G401.6 (cell line): ENCODE measurements around the gene NR1H3.

Experiments used
- FAIRE-seq: peaks from 2 replicates; lab custom pipeline; 2012; peaks lifted over from hg19 to GRCh38; lab: Jason Lieb, UNC

Gene NR1H3

DNA sequence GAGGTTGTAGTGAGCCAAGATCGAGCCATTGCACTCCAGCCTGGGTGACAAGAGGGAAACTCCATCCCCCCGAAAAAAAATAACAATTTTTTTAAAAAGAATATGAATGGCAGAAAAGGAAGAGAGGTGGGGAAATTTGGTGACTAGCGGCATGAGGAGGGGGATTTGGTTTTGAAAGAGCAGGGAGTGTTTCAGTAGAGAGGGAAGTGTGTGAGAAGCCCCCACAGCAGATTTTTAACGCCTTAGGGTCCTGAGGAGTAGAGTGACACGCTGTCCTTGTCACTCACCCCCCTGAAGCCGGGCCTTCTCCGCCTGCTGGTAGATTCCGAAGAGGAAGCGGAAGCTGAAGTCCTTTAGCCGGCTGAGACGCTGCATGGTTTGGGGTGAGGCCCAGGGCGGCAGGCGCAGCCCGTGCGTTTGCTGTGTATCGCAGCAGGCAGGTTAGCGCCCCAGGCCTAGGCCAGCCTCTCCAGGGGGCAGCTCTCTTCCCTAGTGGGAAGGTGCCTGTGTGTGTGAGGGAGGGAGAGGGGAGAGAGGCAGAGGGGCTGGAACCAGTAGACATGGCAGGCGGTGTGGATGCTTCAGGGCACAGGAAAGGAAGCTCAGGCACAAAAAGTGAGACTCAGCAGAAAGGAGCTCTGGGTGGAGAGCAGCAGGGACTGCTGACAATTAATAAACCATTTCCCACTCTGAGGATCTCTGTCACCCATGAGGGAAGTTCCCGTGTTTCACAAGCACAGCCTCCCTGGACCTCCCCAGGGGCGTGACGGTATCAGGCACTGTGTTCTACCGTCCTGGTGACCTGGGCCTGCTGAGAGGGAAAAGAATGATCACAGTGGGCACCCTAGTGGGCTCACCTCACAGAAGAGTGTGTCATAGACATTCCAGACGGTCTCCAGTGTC, 13.1 kb upstream of the NR1H3 start:
- FAIRE-seq, result no peak

DNA sequence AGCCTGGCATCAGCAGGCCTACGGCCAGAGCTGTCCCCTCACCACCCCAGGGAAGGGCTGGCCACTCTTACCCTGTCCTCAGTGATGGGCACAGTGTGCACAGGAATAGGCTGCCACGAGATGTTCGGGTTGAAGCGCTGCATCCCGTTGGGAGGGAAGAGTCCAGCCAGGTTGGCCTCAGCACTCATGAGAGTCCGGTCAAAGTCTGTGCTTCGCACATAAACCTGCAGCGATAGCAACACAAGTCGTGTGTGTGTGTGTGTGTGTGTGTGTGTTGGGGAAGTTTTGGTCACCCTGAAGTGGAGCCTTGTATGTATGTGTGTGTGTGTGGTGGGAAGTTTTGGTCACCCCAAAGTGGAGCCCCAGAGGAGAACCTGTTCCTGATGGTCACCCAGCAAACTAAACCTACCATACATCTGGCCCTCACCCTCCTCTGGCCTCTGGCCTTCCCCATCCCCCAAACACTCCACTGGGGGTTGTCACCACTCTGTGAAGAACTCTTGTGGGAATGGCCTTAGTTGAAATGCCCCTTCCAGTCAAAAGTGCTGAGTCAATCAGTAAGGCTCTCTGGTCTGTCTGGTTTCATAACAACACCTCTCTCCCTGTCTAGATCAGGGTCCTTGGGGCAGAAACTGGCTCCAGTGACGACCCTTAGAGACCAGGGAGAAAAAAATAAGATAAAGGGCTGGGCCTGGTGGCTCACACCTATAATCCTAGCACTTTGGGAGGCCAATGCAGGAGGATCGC, 12.0 kb upstream of the NR1H3 start:
- FAIRE-seq, result no peak

DNA sequence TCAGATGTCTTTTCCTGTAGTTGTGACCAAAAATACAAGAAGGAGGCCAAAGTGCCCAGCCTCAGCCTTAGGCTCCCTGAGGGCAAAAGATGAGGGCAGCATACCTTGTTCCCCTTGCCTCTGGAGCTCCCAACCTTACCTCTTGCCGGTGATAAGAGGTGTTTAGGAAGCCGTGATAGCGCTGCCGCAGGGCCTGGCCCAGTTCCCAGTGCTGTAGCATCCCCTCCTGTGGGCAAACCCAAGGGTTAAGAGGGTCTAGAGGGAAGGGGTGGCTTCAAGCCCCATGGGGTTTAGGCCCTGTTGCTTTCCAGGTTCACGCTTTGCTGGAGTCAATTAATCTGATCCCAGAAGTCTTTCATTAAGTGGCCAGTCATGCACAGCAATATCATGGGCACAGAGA, 10.3 kb upstream of the NR1H3 start:
- FAIRE-seq, result no peak

DNA sequence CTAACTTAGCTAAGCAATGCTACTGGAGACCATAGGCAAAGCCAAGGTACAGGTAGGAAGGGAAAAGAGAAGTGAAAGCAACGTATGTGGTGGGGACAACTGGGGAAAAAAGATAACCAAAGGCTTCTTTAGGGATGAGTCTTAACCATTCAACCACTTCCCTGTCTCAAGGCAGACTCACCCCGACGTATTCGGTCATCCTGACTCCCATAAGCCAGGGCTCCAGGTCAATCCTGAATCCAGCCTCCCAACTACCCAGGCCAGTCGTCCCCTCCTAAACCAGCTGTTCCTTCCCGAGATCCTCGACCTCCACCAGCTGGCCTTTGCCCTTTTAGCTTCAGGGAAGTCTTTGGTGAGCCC, 9.5 kb upstream of the NR1H3 start:
- FAIRE-seq, result no peak

DNA sequence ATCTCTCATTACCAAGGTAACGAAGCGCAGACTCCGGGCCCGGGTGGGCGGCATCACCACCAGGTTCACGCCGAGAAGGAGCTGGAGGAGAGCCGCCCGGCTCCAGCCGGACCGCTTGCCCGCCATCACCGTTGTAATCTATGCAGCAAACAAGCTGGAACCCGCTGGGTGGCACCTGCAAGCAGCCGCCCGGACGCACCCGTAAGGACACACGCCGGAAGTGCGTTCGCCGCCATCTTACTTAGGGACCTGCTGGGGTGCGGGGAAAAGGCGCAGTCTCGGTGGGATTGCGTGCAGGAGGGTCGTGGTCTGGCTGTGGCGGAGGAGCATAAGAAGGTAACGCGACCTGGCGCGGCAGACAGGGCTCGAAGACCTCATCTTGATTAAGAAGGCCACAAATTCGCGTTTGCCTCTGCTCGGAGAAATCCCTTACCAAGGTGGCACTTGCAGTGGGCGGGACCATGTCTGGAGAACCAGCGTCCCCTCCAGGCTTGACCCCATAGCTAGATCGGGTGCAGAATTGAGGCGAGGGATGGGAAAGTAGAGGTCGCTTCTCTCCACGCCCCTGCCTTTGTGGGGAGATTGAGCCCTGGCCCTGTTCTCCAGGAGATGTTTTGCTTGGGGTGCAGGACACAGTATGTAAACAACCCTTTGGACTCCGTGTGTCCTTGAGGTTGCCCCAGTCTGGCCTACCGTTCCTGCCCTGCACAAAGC, 9.0 kb upstream of the NR1H3 start, which contains the start of gene ACP2:
Gene ACP2 (minus strand): TSS at position 151 of the 714 bp plus-strand sequence. CDS start 25 bp downstream, at position 126.
- FAIRE-seq, result no peak

DNA sequence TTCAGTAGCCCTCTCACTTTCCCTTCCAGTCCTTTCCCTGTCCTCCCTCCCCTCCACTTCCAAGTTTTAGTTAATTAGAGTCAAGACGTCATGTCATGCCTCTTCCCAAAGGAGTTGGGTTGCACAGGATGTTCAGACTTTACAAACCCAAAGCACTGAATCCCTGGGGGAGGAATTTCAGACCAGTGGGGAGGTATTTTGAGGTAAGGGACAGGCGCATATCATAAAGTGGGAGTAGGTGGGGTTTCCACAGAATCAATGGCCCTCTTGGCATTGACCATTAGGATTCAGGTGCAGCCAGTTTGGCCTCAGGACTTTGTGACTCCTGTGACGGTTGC, 8.4 kb upstream of the NR1H3 start:
- FAIRE-seq, result no peak

DNA sequence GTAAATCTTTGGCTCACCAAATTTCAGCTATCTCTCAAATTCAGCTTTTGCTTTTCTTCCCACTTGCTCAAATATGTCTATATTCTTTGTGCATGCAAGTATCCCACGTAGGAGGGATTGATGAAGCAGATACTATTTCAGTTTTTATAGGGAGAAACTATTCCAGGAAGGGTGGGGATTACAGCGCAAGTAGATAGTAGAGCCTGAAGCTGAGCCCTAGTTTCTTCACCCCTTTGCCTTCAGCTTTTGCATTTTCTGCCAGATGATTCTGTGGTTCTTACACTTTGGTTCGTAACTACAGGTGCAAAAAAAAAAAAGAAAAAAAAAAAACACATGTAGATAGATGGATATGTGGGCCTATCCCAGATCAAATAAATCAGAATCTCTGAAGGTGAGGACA, 6.0 kb upstream of the NR1H3 start:
- FAIRE-seq, result no peak

DNA sequence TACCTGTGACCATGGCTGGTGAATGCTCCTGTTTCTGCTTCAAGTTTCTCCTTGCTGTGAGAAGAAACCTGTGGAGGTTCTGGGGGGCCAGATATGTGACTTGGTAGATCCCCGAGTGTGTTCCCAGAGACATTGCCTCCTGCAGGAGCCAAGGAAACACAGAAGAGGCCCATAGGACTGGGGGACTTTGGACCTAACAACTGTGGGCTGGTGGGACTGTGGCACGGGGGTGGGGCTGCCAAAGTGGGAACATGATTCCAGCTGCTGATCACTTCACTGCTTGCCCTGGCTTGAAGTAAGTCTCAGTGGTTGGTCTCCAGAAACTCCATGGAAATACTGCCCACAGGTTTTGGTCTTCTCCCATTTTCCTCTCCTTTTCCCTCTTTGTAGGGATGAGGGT, 4.1 kb upstream of the NR1H3 start:
- no peak for FAIRE-seq

DNA sequence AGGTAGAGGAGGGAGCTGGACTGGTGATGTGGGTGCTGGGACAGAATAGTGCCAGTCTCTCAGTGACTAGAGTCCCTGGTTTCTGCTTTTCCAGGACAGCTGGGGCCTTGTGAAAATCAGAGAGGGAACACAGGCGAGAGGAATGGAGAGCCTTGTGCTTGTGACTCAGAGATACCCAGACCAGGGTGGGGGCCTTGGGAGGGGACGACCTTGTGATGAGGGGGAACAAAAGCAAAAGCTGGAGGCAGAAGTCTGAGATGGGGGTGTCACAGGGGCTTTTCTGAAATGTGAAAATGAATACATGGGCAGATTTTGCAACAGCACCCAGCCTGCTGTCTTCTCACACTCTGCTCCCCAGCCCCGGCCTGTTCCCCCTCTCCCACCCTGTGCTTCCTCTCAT, 3.4 kb upstream of the NR1H3 start:
- FAIRE-seq, result no peak

DNA sequence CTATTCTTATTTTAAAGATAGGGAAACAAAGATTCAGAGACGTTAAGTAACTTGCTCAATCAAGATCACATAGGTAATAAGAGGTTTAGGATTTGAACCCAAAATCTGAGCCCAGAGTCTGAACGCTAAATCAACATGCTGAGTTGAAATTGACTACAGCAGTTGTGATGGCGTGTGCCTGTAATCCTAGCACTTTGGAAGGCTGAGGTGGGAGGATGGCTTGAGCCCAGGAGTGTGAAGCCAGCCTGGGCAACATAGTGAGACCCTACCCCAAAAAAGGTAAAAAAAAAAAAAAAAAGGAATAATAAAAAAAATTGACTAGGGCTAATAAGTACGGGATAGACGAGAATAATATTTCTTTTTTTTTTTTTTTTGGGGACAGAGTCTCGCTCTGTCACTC, 1.4 kb upstream of the NR1H3 start:
- FAIRE-seq, result no peak

DNA sequence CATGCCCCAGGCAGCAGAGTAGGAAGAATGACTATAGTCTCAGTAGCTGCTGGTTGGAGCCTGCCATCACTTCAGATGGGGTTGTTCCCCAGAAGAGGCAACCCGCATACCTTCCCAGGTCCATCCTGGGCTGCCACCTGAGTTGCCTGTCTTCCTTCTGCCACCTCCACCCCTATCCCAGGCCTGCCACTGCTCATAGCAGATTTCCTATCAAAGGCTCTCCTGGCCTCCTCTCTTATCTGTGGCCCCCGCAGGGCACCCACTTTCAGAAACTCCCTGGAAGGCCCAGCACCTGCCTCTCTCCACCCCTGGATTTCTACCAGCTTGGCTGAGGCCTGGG, 649 bp upstream of the NR1H3 start:
- no peak for FAIRE-seq

DNA sequence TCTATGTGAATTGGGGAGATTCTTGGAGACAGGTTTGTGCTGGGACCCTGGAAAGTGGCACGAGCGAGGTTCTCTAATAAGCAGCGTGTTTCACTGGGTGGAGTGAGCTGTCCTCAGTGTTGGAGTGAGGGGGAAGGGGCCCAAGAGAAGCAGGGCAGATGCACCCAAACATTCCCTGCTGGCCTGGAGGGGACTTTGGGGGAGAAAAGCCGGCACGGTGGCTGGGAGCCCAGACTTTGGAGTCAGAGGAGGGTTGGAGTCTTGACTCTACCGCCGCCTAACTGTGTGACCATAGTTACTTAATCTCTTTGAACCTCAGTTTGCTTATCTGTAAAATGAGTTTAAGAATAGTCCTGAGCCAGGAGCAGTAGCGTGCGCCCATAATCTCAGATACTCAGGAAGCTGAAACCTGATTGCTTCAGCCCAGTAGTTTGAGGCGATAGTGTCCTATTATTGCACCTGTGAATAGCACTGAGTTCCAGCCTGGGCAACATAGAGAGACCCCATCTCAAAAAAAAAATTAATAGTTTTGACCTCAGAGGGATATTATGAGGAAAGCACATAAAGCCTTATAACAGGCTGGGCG, 614 bp downstream of the NR1H3 start:
- FAIRE-seq, result no peak

DNA sequence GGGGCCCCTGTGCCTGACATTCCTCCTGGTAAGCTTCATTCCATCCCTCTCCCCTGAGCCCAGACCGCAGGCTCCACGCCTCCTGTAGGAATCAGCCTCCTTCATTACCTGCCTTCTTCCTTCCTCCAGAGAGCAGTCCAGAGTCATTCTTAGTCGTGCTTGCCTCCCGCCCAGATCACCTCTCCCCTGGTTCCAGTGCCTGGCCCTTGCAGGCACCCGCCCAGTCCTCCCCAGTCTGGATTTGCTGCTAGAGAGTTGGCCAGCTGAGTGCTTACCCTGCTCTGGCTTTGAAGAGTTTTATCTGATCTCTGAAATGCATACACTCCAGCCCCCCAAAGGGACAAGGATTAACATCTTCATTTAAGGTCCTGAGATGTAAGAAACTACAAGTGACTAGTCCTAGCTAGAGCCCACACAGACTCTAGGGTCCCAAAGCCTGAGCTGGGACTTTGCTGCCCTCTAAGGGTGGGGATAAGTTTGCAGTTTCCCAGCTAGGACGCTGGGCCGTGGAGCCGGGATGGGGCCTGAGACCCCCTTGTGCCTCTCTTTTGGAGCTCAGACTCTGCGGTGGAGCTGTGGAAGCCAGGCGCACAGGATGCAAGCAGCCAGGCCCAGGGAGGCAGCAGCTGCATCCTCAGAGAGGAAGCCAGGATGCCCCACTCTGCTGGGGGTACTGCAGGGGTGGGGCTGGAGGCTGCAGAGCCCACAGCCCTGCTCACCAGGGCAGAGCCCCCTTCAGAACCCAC, 1.6 kb downstream of the NR1H3 start:
- peak; percentile 19 for FAIRE-seq

DNA sequence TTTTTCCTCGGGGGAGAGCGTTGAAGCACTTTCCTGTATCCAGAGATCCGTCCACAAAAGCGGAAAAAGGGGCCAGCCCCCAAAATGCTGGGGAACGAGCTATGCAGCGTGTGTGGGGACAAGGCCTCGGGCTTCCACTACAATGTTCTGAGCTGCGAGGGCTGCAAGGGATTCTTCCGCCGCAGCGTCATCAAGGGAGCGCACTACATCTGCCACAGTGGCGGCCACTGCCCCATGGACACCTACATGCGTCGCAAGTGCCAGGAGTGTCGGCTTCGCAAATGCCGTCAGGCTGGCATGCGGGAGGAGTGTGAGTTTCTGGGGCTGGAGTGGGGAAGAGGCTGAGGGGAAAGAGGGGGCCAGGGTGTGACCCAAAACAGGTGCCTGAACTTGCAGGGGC, 2.6 kb downstream of the NR1H3 start:
- no peak for FAIRE-seq

DNA sequence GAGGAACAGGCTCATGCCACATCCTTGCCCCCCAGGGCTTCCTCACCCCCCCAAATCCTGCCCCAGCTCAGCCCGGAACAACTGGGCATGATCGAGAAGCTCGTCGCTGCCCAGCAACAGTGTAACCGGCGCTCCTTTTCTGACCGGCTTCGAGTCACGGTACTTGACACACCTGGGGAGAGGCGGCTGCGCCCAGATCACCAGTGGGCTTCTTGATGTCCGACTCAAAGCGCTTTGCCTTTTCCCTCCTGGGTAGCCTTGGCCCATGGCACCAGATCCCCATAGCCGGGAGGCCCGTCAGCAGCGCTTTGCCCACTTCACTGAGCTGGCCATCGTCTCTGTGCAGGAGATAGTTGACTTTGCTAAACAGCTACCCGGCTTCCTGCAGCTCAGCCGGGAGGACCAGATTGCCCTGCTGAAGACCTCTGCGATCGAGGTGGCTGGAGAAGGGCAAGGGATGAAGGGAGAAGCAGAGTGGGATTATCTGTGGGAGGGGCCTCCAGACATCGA, 3.5 kb downstream of the NR1H3 start:
- no peak for FAIRE-seq

DNA sequence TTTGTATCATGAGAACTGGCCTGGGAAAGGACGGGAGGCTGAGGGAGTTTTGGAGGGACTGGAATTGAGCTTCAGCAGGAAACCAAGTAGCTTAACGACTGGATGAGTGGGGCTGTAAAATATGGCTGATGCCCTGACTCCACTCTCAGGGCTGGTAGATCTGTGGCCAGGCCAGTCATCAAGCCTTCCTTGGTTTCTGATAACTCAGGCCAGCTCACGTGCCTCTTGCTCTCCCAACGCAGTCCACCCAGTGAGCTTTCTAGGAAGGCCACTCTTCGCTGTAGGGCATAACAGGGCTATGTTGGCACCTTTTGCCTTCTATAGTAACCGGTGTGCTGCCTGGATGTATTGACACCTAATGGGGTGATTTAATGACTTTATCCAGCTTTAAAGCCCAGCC, 6.3 kb downstream of the NR1H3 start:
- FAIRE-seq, result no peak

DNA sequence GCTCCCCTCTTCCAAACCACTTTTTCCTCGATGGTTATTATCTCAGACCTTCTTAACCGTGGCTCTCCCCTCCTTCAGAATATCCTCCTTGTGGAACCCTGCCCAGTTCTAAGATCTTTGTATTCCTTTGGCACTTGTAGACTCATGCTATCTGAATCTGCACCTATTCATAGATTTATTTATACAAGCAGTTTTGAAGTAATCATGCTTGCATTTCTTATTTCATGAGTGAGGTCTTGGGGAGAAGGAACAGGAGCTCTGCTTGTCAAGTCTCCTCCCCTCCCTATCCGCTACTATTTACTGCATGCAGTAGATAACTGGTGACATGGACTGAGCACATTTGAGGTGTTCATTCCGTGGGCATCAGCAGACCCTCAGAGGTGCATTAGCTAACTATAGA, 6.7 kb downstream of the NR1H3 start:
- FAIRE-seq, result no peak

DNA sequence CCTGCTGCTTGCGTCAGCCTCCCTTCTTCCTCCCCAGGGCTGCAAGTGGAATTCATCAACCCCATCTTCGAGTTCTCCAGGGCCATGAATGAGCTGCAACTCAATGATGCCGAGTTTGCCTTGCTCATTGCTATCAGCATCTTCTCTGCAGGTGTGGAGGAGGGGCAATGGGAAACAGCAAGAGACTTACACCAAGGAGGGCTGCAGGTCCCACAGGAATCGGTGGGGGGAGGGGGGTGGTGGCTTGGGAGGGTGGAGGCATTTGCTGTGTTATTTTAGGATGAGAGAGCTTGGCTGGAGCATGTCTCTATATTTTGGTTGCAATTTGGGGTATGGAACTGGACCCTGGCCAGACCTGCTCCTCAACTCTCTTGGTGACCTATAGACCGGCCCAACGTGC, 10.1 kb downstream of the NR1H3 start:
- no peak for FAIRE-seq

DNA sequence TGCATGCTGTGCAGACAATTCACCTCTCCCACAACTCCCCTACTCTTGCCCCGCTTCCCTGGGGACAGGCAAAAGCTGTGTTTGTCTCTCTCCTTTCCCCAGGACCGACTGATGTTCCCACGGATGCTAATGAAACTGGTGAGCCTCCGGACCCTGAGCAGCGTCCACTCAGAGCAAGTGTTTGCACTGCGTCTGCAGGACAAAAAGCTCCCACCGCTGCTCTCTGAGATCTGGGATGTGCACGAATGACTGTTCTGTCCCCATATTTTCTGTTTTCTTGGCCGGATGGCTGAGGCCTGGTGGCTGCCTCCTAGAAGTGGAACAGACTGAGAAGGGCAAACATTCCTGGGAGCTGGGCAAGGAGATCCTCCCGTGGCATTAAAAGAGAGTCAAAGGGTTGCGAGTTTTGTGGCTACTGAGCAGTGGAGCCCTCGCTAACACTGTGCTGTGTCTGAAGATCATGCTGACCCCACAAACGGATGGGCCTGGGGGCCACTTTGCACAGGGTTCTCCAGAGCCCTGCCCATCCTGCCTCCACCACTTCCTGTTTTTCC, 10.7 kb downstream of the NR1H3 start:
- FAIRE-seq, result no peak

DNA sequence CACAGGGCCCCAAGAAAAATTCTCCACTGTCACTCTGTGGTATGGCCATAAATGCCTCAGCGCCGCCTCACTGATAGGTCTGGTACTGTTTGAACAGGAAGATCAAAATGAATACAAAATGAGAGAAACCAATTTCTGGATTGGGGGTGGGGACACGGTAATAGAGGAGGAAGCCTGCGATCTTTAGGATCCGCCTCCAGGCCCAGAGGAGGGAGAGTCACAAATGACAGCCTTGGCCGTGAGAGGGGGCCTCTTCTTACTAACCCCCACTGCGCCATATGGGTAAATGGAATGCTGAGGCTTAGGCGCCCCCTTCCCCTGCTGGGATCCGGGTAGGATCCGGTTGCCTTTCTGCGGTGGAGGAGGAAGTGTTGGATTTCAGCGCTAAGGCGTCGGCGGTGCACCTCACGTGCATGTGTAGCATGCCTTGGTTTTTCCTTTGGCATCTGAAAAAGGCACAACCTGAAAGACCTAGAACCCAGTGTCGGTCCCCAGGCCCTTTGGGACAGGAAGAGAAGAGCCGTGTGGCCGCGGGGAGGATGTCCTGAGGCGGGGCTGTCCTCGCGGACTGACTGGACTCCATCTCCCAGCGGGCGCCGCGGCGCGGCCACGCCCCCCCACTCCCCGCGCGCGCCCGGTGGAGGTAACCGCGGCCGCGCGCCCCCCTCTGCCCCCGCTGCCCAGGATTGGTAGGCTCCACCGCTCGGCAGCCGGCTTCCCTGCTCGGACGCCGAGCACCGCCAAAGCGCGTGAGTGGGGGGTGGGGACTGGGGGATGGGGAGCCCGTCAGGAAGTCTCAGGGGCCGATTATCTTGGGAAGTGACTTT, 11.4 kb downstream of the NR1H3 start:
- FAIRE-seq, result no peak

DNA sequence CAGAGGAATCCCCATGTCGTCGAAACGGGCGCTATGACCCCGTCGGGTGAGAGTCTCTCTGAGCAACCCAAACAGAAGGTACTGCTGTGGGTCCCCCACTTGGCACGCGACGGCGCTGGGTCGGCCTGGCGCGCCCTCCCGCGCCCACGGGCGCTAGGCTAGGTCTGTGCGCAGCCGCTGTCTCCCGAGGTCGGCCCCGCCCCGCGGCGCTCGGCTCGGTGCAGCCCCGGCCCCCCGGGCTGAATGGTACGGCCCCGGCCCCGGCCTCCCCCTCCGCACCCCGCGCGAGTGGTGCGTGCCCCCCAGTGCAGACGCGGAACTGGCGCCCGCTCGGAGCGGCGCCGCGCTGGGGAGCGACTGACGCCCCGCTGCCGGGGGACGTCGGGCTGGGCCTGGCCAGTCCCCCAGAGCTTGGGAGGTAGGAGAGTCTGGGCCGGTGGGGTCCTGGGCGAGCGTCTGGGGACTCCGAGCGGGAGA, 12.1 kb downstream of the NR1H3 start, which contains the start of gene MADD:
Gene MADD (plus strand): TSS at position 305 of the 477 bp plus-strand sequence.
- no peak for FAIRE-seq
